GM19463 (cell line): Measurements from ENCODE around the gene CLTCL1.
"Not testable (repeated sequence)": the region's sequence is repeated elsewhere in the genome, so short reads cannot be mapped to it uniquely, and the experiment has no call there.

Source experiments
- ATAC-seq: cut with Tn5 transposase; IDR thresholded peaks from one replicate; pipeline ENCODE4 v1.9.1; 2021; ENCODE audit warnings: mild to moderate bottlenecking, moderate library complexity; ENCODE audit not compliant: unreplicated experiment

Gene CLTCL1

GRCh38 chr22:19177164-19178064, 114.1 kb downstream of the CLTCL1 start:
- no peak for ATAC-seq

GRCh38 chr22:19176732-19177131, 114.8 kb downstream of the CLTCL1 start:
- no peak for ATAC-seq

- ATAC-seq, result no peak
Observed at GRCh38 chr22:19176175-19176643, 115.3 kb downstream of the CLTCL1 start.

GRCh38 chr22:19175602-19176174, 115.8 kb downstream of the CLTCL1 start:
- no peak for ATAC-seq

GRCh38 chr22:19175026-19175601, 116.4 kb downstream of the CLTCL1 start:
- no peak for ATAC-seq

- ATAC-seq, result no peak
Observed at GRCh38 chr22:19174106-19175025, 117.2 kb downstream of the CLTCL1 start.

- no peak for ATAC-seq
Observed at GRCh38 chr22:19173047-19174035, 118.2 kb downstream of the CLTCL1 start.

- ATAC-seq, result no peak
Observed at GRCh38 chr22:19172213-19173046, 119.1 kb downstream of the CLTCL1 start.

GRCh38 chr22:19169947-19170318, 121.6 kb downstream of the CLTCL1 start:
- ATAC-seq, result no peak

GRCh38 chr22:19169002-19169946, 122.2 kb downstream of the CLTCL1 start:
- ATAC-seq, result no peak

GRCh38 chr22:19168088-19168890, 123.2 kb downstream of the CLTCL1 start:
- no peak for ATAC-seq

GRCh38 chr22:19167106-19167869, 124.2 kb downstream of the CLTCL1 start:
- ATAC-seq, result no peak

- ATAC-seq, result no peak
Observed at GRCh38 chr22:19166421-19166820, 125.1 kb downstream of the CLTCL1 start.

- ATAC-seq, result no peak
Observed at GRCh38 chr22:19164425-19164824, 127.1 kb downstream of the CLTCL1 start.

- ATAC-seq, result not testable (repeated sequence)
Observed at GRCh38 chr22:19158649-19159048, 132.9 kb downstream of the CLTCL1 start.

GRCh38 chr22:19156109-19156508, 135.4 kb downstream of the CLTCL1 start:
- not testable (repeated sequence) for ATAC-seq
